ENCODE results near the gene PARD3.

PARD3 gene

DNA sequence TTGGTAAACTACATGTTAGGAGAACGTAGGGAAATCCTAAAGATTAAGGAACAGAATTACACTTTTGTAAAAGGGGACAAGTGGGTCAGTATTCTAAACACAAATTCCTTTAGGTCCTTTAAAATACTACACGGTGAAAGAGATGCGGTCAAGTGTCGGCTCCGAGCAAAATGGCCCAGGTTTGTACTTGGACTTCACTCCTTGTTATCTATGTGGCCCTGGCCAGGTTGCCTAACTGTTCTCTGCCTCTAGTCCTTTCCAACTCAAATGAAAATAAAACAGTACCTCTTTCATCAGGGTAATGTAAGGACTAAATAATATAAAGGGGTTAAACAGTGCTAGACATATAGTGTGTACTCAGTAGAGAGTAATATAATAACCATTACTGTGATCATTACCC is 344.8 kb downstream of the PARD3 start:
- Histone ChIP-seq H3K4me1 (ENCODE audit: control insufficient read depth in 1 of 2, insufficient read depth in 2 of 2, low read length in 2 of 2) (no peaks in the 10 kb centered on the region), H3K9me3 (ENCODE audit: control insufficient read depth in 1 of 2, low read length in 2 of 2) (no peaks in the 10 kb centered on the region), H3K27me3 (ENCODE audit: low read depth, low read length) (no peaks in the 10 kb centered on the region), H3K4me3 (ENCODE audit: low read depth in 1 of 2, low read length in 2 of 2) (no peak overlapping the region), H3K36me3 (ENCODE audit: control insufficient read depth in 1 of 2, insufficient read depth in 2 of 2, low read length in 2 of 2) (no peaks in the 10 kb centered on the region), H3K27ac (ENCODE audit: low read length) (no peak overlapping the region)

DNA sequence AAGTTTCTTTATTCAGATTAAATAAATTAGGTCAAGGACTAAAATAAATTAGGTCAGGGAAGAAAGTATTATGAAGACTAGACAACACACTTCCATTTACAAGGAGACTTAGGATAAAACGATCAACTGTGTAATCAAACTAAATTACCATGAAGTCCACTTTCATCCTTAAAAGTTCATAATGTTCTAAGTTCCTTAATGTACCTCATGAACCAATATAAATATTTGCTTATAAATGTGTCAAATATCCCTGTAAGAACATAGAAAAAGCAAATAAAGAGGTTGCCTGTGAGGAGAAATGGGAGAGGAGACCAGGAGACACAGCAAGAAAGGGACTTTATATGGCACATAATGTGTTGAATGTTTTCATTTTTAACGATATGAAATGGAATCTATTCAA is 345.6 kb downstream of the PARD3 start:
- no peaks in the 10 kb centered on the region for H3K27me3 ChIP-seq (ENCODE audit: low read depth, low read length)
- no peak overlapping the region for H3K4me3 ChIP-seq (ENCODE audit: low read depth in 1 of 2, low read length in 2 of 2)
- H3K9me3 ChIP-seq (ENCODE audit: control insufficient read depth in 1 of 2, low read length in 2 of 2) = no peaks in the 10 kb centered on the region
- H3K4me1 ChIP-seq (ENCODE audit: control insufficient read depth in 1 of 2, insufficient read depth in 2 of 2, low read length in 2 of 2) = no peaks in the 10 kb centered on the region
- no peak overlapping the region for H3K27ac ChIP-seq (ENCODE audit: low read length)
- H3K36me3 ChIP-seq (ENCODE audit: control insufficient read depth in 1 of 2, insufficient read depth in 2 of 2, low read length in 2 of 2) = no peaks in the 10 kb centered on the region

DNA sequence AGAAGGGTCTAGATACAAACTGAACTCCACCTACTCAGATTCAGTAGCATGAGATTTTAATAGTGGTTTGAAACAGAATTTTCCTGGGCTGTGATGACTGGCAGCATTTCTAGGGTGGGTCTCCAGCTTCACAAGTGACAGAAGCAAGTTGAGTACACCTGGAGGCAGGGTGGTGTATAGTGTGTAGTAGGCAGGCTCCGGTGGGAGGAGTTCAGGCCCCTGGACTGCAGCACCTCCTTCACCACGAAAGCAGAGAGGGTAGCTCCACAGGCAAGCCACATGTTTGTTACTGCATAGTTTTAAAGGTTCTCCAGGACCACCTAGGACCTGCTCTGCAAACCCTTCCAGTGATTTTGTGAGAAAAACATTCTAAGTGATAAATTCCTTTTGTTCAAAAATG is 347.2 kb downstream of the PARD3 start:
- no peaks in the 10 kb centered on the region for H3K27me3 ChIP-seq (ENCODE audit: low read depth, low read length)

DNA sequence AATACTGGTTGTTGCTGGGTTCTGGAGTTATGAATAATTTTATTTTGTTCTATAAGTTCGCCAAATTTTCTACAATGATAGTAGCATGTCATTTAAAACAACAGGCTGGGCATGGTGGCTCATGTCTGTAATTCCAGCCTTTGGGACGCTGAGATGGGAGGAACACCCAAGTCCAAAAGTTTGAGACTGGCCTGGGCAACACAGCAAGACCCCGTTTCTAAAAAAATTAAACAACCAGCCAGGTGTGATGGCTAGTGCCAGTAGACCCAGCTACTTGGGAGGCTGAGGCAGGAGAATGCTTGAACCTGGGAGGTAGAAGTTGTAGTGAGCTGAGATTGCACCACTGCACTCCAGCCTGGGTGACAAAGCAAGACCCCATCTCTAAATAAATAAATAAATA is 347.7 kb downstream of the PARD3 start:
- Histone ChIP-seq H3K27me3 (ENCODE audit: low read depth, low read length) (no peaks in the 10 kb centered on the region), H3K4me1 (ENCODE audit: control insufficient read depth in 1 of 2, insufficient read depth in 2 of 2, low read length in 2 of 2) (no peaks in the 10 kb centered on the region), H3K27ac (ENCODE audit: low read length) (no peak overlapping the region), H3K4me3 (ENCODE audit: low read depth in 1 of 2, low read length in 2 of 2) (no peak overlapping the region), H3K36me3 (ENCODE audit: control insufficient read depth in 1 of 2, insufficient read depth in 2 of 2, low read length in 2 of 2) (no peaks in the 10 kb centered on the region), H3K9me3 (ENCODE audit: control insufficient read depth in 1 of 2, low read length in 2 of 2) (no peaks in the 10 kb centered on the region)

More for the DNA sequence above, 347.2 kb downstream of the PARD3 start:
- Histone ChIP-seq H3K4me1 (ENCODE audit: control insufficient read depth in 1 of 2, insufficient read depth in 2 of 2, low read length in 2 of 2) (no peaks in the 10 kb centered on the region), H3K36me3 (ENCODE audit: control insufficient read depth in 1 of 2, insufficient read depth in 2 of 2, low read length in 2 of 2) (no peaks in the 10 kb centered on the region), H3K4me3 (ENCODE audit: low read depth in 1 of 2, low read length in 2 of 2) (no peak overlapping the region), H3K27ac (ENCODE audit: low read length) (no peak overlapping the region), H3K9me3 (ENCODE audit: control insufficient read depth in 1 of 2, low read length in 2 of 2) (no peaks in the 10 kb centered on the region)

DNA sequence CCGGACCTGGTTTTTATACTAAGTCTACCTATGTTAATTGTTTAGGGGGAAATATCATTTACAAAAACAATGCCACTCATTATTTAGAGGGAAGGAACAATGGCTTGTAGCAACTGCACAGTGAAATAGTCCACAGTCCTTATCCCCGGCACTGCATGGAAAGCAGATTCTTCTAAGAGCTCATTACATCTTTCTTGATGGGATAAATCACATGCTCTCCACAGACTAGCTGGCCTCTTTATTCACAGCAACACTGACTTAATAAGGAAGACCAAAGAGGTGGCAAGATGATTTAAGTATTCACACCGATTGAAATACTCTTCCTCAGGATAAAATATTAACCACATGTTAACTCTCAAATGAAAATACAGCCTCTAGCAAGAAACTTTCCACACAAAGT is 349.4 kb downstream of the PARD3 start:
- no peaks in the 10 kb centered on the region for H3K4me1 ChIP-seq (ENCODE audit: control insufficient read depth in 1 of 2, insufficient read depth in 2 of 2, low read length in 2 of 2)

DNA sequence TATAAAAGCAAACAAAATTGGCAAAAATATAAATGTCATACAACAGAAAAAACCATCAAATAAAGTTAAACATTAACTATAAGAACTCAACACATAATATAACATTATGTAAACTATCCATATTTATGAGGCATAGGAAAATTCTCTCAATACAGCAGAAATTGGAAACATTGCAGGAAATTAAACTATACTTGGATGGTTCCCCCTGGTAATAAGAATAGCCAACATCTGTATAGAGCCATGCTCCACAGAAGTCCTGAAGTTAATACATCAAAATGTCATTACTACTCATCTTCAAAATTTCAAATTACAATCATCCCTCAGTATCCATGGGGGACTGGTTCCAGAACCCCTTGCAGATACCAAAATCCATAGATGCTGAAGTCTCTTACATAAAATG is 350.5 kb downstream of the PARD3 start:
- no peak overlapping the region for H3K4me3 ChIP-seq (ENCODE audit: low read depth in 1 of 2, low read length in 2 of 2)
- no peaks in the 10 kb centered on the region for H3K9me3 ChIP-seq (ENCODE audit: control insufficient read depth in 1 of 2, low read length in 2 of 2)
- no peaks in the 10 kb centered on the region for H3K36me3 ChIP-seq (ENCODE audit: control insufficient read depth in 1 of 2, insufficient read depth in 2 of 2, low read length in 2 of 2)
- no peaks in the 10 kb centered on the region for H3K4me1 ChIP-seq (ENCODE audit: control insufficient read depth in 1 of 2, insufficient read depth in 2 of 2, low read length in 2 of 2)
- H3K27me3 ChIP-seq (ENCODE audit: low read depth, low read length) = no peaks in the 10 kb centered on the region
- H3K27ac ChIP-seq (ENCODE audit: low read length) = no peak overlapping the region

More for the DNA sequence above, 349.4 kb downstream of the PARD3 start:
- Histone ChIP-seq H3K9me3 (ENCODE audit: control insufficient read depth in 1 of 2, low read length in 2 of 2) (no peaks in the 10 kb centered on the region), H3K4me3 (ENCODE audit: low read depth in 1 of 2, low read length in 2 of 2) (no peak overlapping the region), H3K27ac (ENCODE audit: low read length) (no peak overlapping the region), H3K27me3 (ENCODE audit: low read depth, low read length) (no peaks in the 10 kb centered on the region), H3K36me3 (ENCODE audit: control insufficient read depth in 1 of 2, insufficient read depth in 2 of 2, low read length in 2 of 2) (no peaks in the 10 kb centered on the region)

DNA sequence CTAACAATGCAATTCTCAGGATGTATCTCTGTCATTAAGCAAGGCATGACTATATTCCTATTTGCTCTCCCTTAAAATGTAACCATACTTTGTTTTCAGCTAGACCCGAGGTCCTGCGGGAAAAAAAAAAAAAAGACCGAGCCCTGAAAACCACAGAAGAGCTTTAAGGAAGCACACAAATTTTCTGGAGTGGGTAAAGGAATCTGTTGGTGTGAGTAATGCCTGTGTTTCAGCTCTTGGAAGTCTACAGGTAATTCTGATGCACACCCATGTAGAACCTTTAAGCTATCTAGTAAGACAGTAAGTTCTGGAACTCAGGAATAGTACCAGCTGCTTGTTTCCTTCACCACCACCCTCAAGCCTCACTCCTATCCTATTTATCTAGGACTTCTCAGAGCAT is 351.1 kb downstream of the PARD3 start:
- H3K4me1 ChIP-seq (ENCODE audit: control insufficient read depth in 1 of 2, insufficient read depth in 2 of 2, low read length in 2 of 2) = no peaks in the 10 kb centered on the region
- H3K9me3 ChIP-seq (ENCODE audit: control insufficient read depth in 1 of 2, low read length in 2 of 2) = no peaks in the 10 kb centered on the region
- no peak overlapping the region for H3K27ac ChIP-seq (ENCODE audit: low read length)
- H3K27me3 ChIP-seq (ENCODE audit: low read depth, low read length) = no peaks in the 10 kb centered on the region
- no peak overlapping the region for H3K4me3 ChIP-seq (ENCODE audit: low read depth in 1 of 2, low read length in 2 of 2)
- H3K36me3 ChIP-seq (ENCODE audit: control insufficient read depth in 1 of 2, insufficient read depth in 2 of 2, low read length in 2 of 2) = no peaks in the 10 kb centered on the region

DNA sequence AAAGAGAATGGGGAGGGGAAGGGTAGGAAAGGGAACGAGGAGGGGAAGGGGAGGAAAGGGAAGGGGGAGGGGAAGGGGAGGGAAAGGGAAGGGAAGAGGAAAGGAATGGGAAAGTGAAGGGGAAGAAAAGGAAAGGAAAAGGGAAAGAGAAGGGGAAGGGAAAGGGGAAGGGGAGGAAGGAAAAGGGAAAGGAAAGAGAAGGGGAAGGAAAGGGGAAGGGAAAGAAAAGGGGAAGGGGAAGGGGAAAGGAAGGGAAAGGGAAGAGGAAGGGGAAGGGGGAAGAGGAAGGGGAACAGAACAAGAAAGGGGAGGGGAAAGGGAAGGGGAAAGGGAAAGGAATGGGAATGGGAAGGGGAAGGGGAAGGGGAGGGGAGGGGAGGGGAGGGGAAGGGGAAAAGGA is 352.1 kb downstream of the PARD3 start:
- H3K27ac ChIP-seq (ENCODE audit: low read length) = no peak overlapping the region
- H3K4me1 ChIP-seq (ENCODE audit: control insufficient read depth in 1 of 2, insufficient read depth in 2 of 2, low read length in 2 of 2) = no peaks in the 10 kb centered on the region
- H3K9me3 ChIP-seq (ENCODE audit: control insufficient read depth in 1 of 2, low read length in 2 of 2) = no peaks in the 10 kb centered on the region
- H3K4me3 ChIP-seq (ENCODE audit: low read depth in 1 of 2, low read length in 2 of 2) = no peak overlapping the region
- H3K27me3 ChIP-seq (ENCODE audit: low read depth, low read length) = no peaks in the 10 kb centered on the region
- no peaks in the 10 kb centered on the region for H3K36me3 ChIP-seq (ENCODE audit: control insufficient read depth in 1 of 2, insufficient read depth in 2 of 2, low read length in 2 of 2)

DNA sequence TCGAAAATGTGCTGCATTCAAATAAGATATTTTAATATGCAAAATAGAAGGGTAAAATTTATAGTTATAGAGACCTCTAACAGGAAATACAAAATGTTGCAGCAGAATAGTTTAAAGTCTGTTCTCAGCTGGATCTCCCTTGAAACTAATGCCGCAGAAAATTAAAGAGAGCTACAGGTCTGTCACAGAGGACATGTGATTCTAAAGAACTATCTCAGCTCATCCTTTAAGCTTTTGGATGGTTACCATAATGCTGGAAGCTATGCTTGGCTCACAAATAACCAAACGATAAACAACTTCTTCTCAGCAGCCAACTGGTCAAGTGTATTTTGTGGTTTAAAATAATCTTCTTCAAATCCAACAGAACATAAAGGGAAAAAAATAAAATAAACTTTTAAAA is 353.0 kb downstream of the PARD3 start:
- no peaks in the 10 kb centered on the region for H3K9me3 ChIP-seq (ENCODE audit: control insufficient read depth in 1 of 2, low read length in 2 of 2)
- H3K27me3 ChIP-seq (ENCODE audit: low read depth, low read length) = no peaks in the 10 kb centered on the region
- no peaks in the 10 kb centered on the region for H3K36me3 ChIP-seq (ENCODE audit: control insufficient read depth in 1 of 2, insufficient read depth in 2 of 2, low read length in 2 of 2)
- no peak overlapping the region for H3K27ac ChIP-seq (ENCODE audit: low read length)
- H3K4me1 ChIP-seq (ENCODE audit: control insufficient read depth in 1 of 2, insufficient read depth in 2 of 2, low read length in 2 of 2) = no peaks in the 10 kb centered on the region
- no peak overlapping the region for H3K4me3 ChIP-seq (ENCODE audit: low read depth in 1 of 2, low read length in 2 of 2)

DNA sequence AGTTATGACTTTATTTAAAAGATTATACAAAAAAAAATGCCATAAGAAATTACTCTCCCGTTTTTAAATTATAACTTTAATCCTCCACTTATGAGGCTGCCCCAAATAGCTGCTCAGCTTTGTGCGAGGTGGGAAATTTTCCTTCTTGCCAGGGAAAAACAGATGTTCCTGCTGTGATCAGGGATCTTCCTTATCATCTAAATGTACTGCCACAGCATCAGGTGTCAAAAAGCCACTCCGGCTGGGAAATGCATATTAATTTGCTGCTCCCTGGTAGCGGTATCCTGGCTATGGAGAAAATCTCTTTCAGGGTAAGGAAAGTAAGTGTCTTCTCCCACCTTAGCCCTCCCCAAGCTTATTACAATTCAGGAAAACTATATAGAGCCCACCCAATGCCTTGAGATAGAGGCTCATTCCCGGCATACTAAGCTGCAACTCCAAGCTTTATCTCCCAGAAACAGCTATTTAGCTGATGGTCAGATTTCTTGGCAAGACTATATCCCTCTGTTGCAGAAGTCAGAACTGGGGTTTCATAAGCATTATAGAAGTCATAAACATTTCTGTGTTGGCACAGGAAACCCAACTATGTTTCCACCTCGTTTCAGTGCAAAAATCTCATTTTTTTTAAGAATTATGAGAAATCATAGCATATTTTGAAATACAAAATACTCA is 360.4 kb downstream of the PARD3 start:
- no peak overlapping the region for H3K4me3 ChIP-seq (ENCODE audit: low read depth in 1 of 2, low read length in 2 of 2)
- H3K27me3 ChIP-seq (ENCODE audit: low read depth, low read length) = no peaks in the 10 kb centered on the region
- peaks cover 0 to 6% of the 10 kb centered on the region in 2 donors for H3K4me1 ChIP-seq (ENCODE audit: control insufficient read depth in 1 of 2, insufficient read depth in 2 of 2, low read length in 2 of 2)
- no peaks in the 10 kb centered on the region for H3K36me3 ChIP-seq (ENCODE audit: control insufficient read depth in 1 of 2, insufficient read depth in 2 of 2, low read length in 2 of 2)
- H3K27ac ChIP-seq (ENCODE audit: low read length) = no peak overlapping the region
- no peaks in the 10 kb centered on the region for H3K9me3 ChIP-seq (ENCODE audit: control insufficient read depth in 1 of 2, low read length in 2 of 2)

DNA sequence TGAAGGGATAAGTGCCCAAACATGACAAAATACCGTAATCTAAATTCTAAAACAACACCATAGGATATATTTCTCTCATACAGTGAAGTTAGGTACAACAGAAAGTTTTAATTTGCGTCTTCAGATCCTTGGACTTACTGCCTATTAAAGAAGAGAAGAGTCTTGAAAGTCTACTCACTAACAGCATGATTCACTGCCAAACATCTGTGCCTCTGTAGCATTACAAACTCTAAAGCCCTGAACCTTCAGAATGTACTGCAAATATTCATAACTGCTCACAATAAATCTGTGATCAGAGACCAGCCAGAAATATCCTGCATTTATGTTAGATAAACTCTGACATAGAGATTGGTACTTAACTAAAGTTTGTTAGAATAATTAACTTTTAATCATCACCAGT is 365.3 kb downstream of the PARD3 start:
- Histone ChIP-seq H3K4me1 (ENCODE audit: control insufficient read depth in 1 of 2, insufficient read depth in 2 of 2, low read length in 2 of 2) (peaks cover 0 to 2% of the 10 kb centered on the region in 2 donors), H3K36me3 (ENCODE audit: control insufficient read depth in 1 of 2, insufficient read depth in 2 of 2, low read length in 2 of 2) (no peaks in the 10 kb centered on the region), H3K27me3 (ENCODE audit: low read depth, low read length) (no peaks in the 10 kb centered on the region), H3K4me3 (ENCODE audit: low read depth in 1 of 2, low read length in 2 of 2) (no peak overlapping the region), H3K9me3 (ENCODE audit: control insufficient read depth in 1 of 2, low read length in 2 of 2) (no peaks in the 10 kb centered on the region), H3K27ac (ENCODE audit: low read length) (no peak overlapping the region)

DNA sequence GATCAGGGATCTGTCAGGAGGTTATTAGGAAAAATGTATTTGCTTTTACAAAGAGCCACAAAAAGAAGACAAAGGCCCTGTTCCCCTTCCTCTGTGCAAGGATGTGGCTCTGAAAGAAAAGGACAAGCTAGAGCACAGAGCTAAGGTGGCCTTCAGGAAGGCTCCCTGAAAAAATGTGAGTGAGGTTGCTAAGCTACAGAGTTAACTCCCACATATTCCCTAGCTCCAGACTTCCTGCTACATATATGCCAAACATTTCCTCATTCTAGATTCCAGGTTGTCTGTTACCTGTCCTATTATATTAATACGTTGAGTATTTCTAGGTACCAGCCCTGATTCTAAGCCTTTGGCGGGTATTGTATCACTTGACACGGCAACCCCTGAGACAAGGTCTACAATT is 369.0 kb downstream of the PARD3 start:
- H3K27ac ChIP-seq (ENCODE audit: low read length) = no peak overlapping the region
- H3K27me3 ChIP-seq (ENCODE audit: low read depth, low read length) = no peaks in the 10 kb centered on the region
- H3K36me3 ChIP-seq (ENCODE audit: control insufficient read depth in 1 of 2, insufficient read depth in 2 of 2, low read length in 2 of 2) = no peaks in the 10 kb centered on the region
- H3K9me3 ChIP-seq (ENCODE audit: control insufficient read depth in 1 of 2, low read length in 2 of 2) = no peaks in the 10 kb centered on the region
- H3K4me3 ChIP-seq (ENCODE audit: low read depth in 1 of 2, low read length in 2 of 2) = no peak overlapping the region
- no peaks in the 10 kb centered on the region for H3K4me1 ChIP-seq (ENCODE audit: control insufficient read depth in 1 of 2, insufficient read depth in 2 of 2, low read length in 2 of 2)

Data from muscle layer of duodenum (tissue), 2 donors.